Thyroid gland (tissue), 4 donors: ENCODE results near the gene FARSA. TPM values are rescaled to one million over a fixed set of nuclear protein-coding genes. Genes with fewer than 3 reads are reported as not detected.
A peak's percentile ranks its signal among the peaks of the same experiment; 100 is the strongest.

Experiments
- DNase-seq, 2 donors: peaks; one replicate each; pipeline ENCODE4 v3.0.0-alpha.2; 2019
- H3K27ac ChIP-seq, 3 donors: fragments of 200-600 bp; sonication (generic); 1 replicate in 2 of 3; 2 replicates in 1 of 3; pipeline ENCODE4 v1.5.1; 2016 to 2019; ENCODE audit warnings: mild to moderate bottlenecking in 1 of 3, moderate library complexity in 1 of 3
- H3K27me3 ChIP-seq: fragments of 200-600 bp; sonication (generic); one replicate; pipeline ENCODE4 v1.5.1; 2019
- H3K36me3 ChIP-seq, 2 donors: fragments of 200-600 bp; sonication (generic); one replicate each; pipeline ENCODE4 v1.5.1; 2016 to 2019
- H3K4me1 ChIP-seq, 2 donors: fragments of 200-600 bp; sonication (generic); one replicate each; pipeline ENCODE4 v1.5.1; 2017 to 2019
- H3K4me3 ChIP-seq, 3 donors: fragments of 200-600 bp; sonication (generic); replicated peaks in 1 of 3; 1 replicate in 2 of 3; 2 replicates in 1 of 3; pipeline ENCODE4 v1.5.1; 2016; ENCODE audit warnings: mild to moderate bottlenecking in 1 of 3
- H3K9me3 ChIP-seq: fragments of 200-600 bp; sonication (generic); one replicate; pipeline ENCODE4 v1.5.1; 2017
- POLR2A ChIP-seq, 2 donors: fragments of 450-650 bp; IDR thresholded peaks; one replicate each; pipeline ENCODE4 v1.6.1; 2017; ENCODE audit warnings: antibody characterized with exemption in 2 of 2, mild to moderate bottlenecking in 2 of 2, moderate library complexity in 1 of 2
- WGBS, 2 donors: methylation state at CpG; one replicate each; pipeline ENCODE4 v1.1.5; 2017; 5-methylcytosine and 5-hydroxymethylcytosine counted together
- intact Hi-C: fragments of 100-400 bp; cut with DNase I; formaldehyde crosslinking; loops from one replicate; pipeline ENCODE4 v1.15.1; 2023
- total RNA-seq, 4 donors: library from RNA; depleted of rRNA; stranded (reverse); fragments of >200 nt; gene quantifications; one replicate each; pipeline ENCODE4 v1.2.3, GENCODE V29; 2016
- TF ChIP-seq, protein P1 (sequence below), 6 experiments: fragments of 200-600 bp in 3 of 6; fragments of 450-650 bp in 3 of 6; sonication (generic) in 3 of 6; IDR thresholded peaks; one replicate each; pipeline ENCODE4 v1.5.1; 2016 to 2019; ENCODE audit warnings: antibody characterized with exemption in 6 of 6, mild to moderate bottlenecking in 2 of 6, inconsistent platforms in 1 of 6, moderate library complexity in 1 of 6

Gene FARSA
- total RNA-seq, 4 donors from 2014 or later = 43.5 to 61.5 (median 53.4) TPM

DNA sequence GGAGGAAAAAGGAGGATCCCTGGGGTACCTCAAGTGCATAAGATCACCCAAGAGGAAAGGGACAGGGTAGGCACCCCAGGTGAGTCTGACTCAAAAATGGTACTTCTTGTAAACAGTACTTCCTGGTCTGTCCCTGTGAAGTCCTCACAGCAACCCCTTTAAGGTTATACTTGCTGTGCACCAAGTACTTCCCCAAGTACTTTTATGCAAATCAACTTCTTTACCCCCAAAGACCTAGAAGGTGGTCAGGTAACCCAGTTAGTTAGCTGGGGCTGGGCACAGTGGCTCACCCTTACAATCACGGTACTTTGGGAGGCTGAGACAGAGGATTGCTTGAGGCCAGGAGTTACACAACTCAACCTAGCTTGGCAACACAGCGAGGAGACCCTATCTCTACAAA, 7.4 kb upstream of the FARSA start:
- peaks cover 50 to 62% of the 10 kb centered on the region in 2 donors for H3K36me3 ChIP-seq
- 68 to 83% methylated on average over 2 of the region's 2 CpGs for WGBS, 2 donors
- intact Hi-C loops = no loop called here
- no peak for DNase-seq
- no peaks in the 10 kb centered on the region for H3K9me3 ChIP-seq
- peaks cover 44 to 67% of the 10 kb centered on the region in 2 donors for H3K4me1 ChIP-seq
- peak overlapping the region in 2 of 3 donors; percentile 90 to 96 for H3K27ac ChIP-seq
- peak overlapping the region in 1 of 3 donors; percentile 99 for H3K4me3 ChIP-seq
- no peak for TF ChIP-seq POLR2A (IDR thresholded peaks at IDR 0.05)
- TF ChIP-seq, protein P1, sequence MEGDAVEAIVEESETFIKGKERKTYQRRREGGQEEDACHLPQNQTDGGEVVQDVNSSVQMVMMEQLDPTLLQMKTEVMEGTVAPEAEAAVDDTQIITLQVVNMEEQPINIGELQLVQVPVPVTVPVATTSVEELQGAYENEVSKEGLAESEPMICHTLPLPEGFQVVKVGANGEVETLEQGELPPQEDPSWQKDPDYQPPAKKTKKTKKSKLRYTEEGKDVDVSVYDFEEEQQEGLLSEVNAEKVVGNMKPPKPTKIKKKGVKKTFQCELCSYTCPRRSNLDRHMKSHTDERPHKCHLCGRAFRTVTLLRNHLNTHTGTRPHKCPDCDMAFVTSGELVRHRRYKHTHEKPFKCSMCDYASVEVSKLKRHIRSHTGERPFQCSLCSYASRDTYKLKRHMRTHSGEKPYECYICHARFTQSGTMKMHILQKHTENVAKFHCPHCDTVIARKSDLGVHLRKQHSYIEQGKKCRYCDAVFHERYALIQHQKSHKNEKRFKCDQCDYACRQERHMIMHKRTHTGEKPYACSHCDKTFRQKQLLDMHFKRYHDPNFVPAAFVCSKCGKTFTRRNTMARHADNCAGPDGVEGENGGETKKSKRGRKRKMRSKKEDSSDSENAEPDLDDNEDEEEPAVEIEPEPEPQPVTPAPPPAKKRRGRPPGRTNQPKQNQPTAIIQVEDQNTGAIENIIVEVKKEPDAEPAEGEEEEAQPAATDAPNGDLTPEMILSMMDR (IDR thresholded peaks at IDR 0.05) = no peak
- no peaks in the 10 kb centered on the region for H3K27me3 ChIP-seq

DNA sequence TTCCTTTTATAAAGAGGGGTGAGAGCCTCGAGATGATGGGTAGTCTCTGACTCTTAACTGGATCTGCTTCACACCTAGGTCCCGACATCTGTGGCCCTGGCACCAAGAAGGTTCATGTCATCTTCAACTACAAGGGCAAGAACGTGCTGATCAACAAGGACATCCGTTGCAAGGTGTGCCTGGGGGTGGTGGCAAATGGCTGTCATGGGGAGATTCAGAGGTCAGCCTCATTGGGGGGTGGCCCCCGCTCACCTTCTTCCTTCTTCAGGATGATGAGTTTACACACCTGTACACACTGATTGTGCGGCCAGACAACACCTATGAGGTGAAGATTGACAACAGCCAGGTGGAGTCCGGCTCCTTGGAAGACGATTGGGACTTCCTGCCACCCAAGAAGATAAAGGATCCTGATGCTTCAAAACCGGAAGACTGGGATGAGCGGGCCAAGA, 6.5 kb upstream of the FARSA start:
- DNase-seq = no peak
- H3K36me3 ChIP-seq = peaks cover 50 to 61% of the 10 kb centered on the region in 2 donors
- peak overlapping the region; percentile 11 to 96 (median 90) for H3K27ac ChIP-seq
- 33 to 50% methylated on average over 10 of the region's 10 CpGs for WGBS, 2 donors
- H3K4me1 ChIP-seq = peaks cover 44 to 63% of the 10 kb centered on the region in 2 donors
- intact Hi-C loops = loop anchor here (10.0 kb wide), 1 partner anchor 55 kb away; the partner anchor contains the start of genes DNASE2 and KLF1
- no peaks in the 10 kb centered on the region for H3K27me3 ChIP-seq
- TF ChIP-seq, protein P1 (IDR thresholded peaks at IDR 0.05) = no peak
- no peak for TF ChIP-seq POLR2A (IDR thresholded peaks at IDR 0.05)
- peak overlapping the region in 2 of 3 donors; percentile 98 to 99 for H3K4me3 ChIP-seq
- H3K9me3 ChIP-seq = no peaks in the 10 kb centered on the region

DNA sequence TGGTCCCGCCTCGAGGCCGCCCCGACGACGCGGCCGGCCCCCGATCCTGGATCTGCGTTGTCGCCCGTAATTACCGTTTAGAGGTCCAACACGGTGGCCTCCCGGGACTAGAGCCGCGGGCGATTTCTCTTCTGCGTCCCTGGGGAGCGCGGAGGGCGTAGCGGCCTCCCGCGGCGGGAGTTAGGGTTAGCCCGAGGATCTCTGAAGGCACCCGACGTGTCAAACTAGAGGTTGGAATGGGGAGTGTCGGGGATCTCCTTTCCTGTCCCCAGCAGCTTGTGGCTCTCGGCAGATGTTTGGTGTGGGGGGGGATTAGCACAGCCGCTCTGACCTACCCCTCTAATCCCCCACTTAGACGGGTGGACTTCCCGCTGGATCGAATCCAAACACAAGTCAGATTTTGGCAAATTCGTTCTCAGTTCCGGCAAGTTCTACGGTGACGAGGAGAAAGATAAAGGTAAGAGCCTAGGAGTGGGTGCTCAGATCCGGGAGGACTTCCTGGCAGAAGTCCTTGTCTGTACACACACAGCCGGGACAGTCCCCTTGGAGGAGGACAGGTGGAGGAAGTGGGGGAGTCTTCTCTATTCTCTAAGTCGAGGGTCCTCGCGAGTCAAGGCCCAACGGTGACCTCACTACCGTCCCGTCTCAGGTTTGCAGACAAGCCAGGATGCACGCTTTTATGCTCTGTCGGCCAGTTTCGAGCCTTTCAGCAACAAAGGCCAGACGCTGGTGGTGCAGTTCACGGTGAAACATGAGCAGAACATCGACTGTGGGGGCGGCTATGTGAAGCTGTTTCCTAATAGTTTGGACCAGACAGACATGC, 5.5 kb upstream of the FARSA start:
- Histone ChIP-seq H3K27me3 (no peaks in the 10 kb centered on the region), H3K27ac (peak overlapping the region; percentile 90 to 98 (median 96)), H3K4me3 (peak overlapping the region; percentile 98 to 100 (median 99)), H3K36me3 (peaks cover 41 to 51% of the 10 kb centered on the region in 2 donors), H3K9me3 (no peaks in the 10 kb centered on the region), H3K4me1 (peaks cover 39 to 53% of the 10 kb centered on the region in 2 donors)
- peak; percentile 21 to 29 for DNase-seq
- intact Hi-C loops = loop anchor here (10.0 kb wide), 1 partner anchor 54 kb away; the partner anchor contains the start of genes DNASE2 and KLF1
- no peak for TF ChIP-seq POLR2A (IDR thresholded peaks at IDR 0.05)
- TF ChIP-seq, protein P1 (IDR thresholded peaks at IDR 0.05) = peak in 1 of 6 experiments; percentile 26
- WGBS, 2 donors = 1% methylated on average over 25 to 26 of the region's 54 CpGs

DNA sequence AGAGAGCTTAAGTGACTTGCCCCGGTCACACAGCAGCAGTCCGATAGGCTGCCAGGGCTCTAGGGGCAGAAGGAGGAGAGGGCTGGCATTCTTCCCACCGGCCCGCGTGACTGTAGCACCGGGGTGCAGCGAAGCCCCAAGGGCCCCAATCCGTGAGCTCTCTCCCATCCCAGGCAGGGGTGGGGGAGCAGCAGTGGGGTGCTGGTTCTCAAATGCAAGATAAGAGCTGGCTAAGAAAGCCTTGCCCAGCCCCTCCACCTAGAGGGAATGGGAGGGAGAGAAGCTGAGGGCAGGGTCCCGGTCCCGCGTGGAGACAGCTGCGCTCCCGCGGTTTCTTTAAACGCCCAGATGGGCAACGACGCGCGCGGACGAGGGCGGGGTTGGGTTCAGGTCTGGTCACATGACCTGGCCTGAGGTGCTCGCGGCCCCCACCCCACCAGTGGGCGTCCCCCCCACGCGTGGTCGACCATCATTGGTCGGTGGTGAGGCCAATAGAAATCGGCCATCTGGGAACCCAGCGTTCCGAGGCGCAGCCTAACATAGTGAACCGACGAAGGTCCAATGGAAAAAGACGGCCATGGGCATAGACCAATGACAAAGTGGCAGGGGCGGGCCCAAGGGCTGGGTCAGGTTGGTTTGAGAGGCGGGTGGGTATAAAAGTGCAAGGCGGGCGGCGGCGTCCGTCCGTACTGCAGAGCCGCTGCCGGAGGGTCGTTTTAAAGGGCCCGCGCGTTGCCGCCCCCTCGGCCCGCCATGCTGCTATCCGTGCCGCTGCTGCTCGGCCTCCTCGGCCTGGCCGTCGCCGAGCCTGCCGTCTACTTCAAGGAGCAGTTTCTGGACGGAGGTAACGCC, 4.6 kb upstream of the FARSA start, which contains the start of gene CALR:
CALR (plus strand) TSS at position 683 of the 852 bp plus-strand sequence; CDS start at position 754, 71 bp downstream.
- peak; percentile 100 for DNase-seq
- peaks cover 33 to 42% of the 10 kb centered on the region in 2 donors for H3K36me3 ChIP-seq
- H3K4me3 ChIP-seq = peak within 1 kb of the TSS; percentile 98 to 100 (median 99)
- peaks cover 33 to 45% of the 10 kb centered on the region in 2 donors for H3K4me1 ChIP-seq
- no peaks in the 10 kb centered on the region for H3K9me3 ChIP-seq
- H3K27me3 ChIP-seq = no peaks in the 10 kb centered on the region
- 0 to 2% methylated on average over 23 to 44 of the region's 63 CpGs for WGBS, 2 donors
- TF ChIP-seq POLR2A (IDR thresholded peaks at IDR 0.05) = peak; percentile 99 to 100
- TF ChIP-seq, protein P1 (IDR thresholded peaks at IDR 0.05) = no peak
- peak within 1 kb of the TSS; percentile 90 to 98 (median 96) for H3K27ac ChIP-seq
- intact Hi-C loops = loop anchor here (10.0 kb wide), 1 partner anchor 53 kb away; the partner anchor contains the start of genes DNASE2 and KLF1
